GM21576 (cell line): Measurements from ENCODE around the gene WDR90.
A peak's percentile ranks its signal among the peaks of the same experiment; 100 is the strongest.

ENCODE experiments used
- ATAC-seq: cut with Tn5 transposase; IDR thresholded peaks from one replicate; pipeline ENCODE4 v1.9.1; 2021; ENCODE audit warnings: mild to moderate bottlenecking, moderate library complexity; ENCODE audit not compliant: unreplicated experiment

Gene WDR90

GRCh38 chr16:658679-659571 lies 9.8 kb downstream of the WDR90 start:
- ATAC-seq: no peak

DNA sequence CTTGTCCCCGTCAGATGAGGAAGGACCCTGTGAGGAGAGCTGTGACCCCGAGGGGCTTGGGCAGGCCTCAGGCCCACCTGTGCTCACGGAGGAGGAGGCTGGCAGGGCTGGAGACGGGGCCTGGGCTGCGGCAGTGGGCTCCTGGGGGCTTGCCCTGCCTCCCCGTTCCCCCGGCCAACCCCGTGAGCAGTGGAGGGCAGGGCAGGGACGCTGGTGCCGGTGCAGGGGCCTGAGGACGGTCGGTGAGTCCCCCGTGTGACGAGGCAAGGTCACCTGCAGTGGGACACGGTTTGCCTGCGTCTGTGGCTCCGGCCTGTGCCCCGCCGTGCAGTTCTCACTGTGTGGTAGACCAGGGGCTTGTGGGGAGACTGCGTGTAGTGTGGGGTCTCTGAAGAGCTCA lies 10.5 kb downstream of the WDR90 start:
- no peak for ATAC-seq

GRCh38 chr16:660132-660458 lies 10.9 kb downstream of the WDR90 start:
- no peak for ATAC-seq

GRCh38 chr16:660459-661183 lies 11.5 kb downstream of the WDR90 start:
- peak; percentile 42 for ATAC-seq

DNA sequence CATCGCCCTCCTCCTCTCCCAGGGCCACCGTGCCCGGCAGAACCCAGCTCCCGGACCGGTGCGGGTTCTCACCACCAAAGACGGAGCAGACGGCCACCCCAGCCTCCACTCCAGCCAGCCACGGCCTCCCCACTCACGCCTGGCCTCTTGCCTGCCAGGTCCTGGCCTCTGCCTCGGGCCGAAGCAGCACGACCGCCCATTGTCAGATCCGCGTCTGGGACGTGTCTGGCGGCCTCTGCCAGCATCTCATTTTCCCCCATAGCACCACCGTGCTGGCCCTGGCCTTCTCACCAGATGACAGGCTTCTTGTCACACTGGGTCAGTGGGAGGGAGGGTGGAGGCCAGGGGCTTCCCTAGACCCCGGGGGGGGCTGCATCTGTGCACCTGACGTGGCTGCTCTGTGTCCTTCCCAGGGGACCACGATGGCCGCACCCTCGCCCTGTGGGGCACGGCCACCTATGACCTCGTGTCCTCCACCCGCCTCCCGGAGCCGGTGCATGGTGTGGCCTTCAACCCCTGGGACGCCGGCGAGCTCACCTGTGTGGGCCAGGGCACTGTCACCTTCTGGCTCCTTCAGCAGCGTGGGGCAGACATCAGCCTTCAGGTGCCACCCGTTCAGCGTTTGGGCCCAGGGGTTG lies 12.1 kb downstream of the WDR90 start:
- ATAC-seq: peak; percentile 9

DNA sequence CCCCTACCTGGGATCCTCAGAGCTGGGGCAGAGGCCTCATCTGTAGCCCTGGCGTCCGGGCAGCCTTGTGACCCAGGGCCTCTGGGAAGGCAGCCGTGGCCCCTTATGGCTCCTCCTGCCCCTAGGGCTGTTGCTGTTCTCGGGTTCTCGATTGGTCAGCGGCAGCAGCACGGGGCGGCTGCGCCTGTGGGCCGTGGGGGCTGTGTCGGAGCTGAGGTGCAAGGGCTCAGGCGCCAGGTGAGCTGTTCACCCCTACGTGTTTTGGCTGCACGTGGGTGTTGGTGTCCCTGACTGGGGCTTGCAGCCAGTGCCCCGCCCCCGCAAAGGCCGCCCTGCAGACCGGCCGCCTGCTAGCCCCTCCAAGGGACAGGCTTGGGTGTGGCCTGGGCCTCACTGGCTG lies 12.9 kb downstream of the WDR90 start:
- no peak for ATAC-seq

- no peak for ATAC-seq
Observed at GRCh38 chr16:662597-662996, 13.4 kb downstream of the WDR90 start.

DNA sequence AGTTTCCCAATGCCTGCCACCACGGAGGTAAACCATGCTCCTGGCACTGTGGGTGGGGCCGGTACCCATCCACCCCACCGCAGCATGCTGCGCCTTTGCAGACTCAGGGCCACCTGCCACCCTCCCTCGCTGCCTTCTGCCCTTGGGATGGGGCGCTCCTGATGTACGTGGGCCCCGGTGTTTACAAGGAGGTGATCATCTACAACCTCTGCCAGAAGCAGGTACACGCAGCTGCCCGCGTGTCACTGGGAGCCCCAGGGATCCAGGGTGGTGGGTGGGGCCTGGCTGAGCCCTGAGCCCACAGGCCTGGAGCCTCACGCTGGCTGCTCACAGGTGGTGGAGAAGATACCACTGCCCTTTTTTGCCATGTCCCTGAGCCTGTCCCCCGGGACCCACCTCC lies 17.4 kb downstream of the WDR90 start:
- no peak for ATAC-seq

GRCh38 chr16:667113-667779 lies 18.1 kb downstream of the WDR90 start:
- no peak for ATAC-seq

DNA sequence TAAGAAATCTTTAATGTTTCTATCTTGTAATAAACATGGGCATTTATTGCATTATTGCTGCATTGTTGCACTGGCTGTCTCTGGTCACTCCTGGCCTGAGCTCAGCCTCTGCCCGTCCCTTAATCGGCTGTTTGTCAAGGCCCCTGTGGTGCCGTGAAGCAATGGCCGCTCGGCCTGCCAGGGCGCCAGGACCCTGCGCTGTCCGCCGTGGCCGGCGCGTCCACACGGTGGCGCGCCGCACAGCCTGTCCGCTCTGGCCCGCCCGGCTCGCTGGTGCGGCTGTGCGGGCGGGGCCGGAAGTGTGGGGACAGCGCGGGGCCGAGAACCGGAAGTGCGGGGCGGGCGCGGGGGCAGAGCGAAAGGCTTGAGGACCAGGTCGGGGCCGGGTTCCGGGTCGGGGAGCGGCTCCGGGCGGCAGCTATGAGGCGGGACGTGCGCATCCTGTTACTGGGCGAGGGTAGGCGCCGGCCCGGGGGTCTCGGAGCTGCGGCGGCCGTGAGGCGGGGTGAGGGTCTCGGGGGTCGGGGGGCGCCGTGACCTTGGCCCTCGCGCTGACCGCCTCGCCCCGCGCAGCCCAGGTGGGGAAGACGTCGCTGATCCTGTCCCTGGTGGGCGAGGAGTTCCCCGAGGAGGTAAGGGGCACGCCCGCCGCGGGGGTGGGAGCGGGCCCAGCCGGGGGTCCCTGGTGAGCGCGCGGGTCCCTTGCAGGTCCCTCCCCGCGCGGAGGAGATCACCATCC lies 18.8 kb downstream of the WDR90 start, which contains the start of gene RHOT2:
TSS of gene RHOT2 (plus strand) at position 353 of the 739 bp plus-strand sequence. CDS start at position 421, 68 bp downstream.
- ATAC-seq: peak; percentile 66

- ATAC-seq: no peak
Observed at GRCh38 chr16:668519-669171, 19.5 kb downstream of the WDR90 start.

DNA sequence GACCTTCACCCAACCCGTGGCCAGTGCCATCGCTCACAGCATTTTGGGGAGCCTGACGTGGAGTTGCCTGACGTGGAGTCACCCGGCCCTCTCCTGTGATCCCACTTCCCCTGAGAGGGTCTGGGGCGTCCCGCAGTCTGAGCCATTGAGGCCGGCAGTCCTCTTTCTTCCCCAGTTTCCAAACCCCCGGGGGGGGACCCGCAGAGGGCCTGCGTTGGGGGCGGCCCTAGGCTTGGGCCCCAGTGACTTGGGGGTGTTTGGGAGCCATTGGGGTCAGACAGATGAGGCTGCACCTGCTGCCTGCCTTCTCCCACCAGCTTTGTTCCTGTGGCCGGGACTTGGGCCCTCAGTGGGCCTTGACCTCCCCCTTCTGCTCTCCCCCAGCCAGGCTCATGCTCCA lies 20.5 kb downstream of the WDR90 start:
- no peak for ATAC-seq

- no peak for ATAC-seq
Observed at GRCh38 chr16:670485-671352, 21.6 kb downstream of the WDR90 start.

- no peak for ATAC-seq
Observed at GRCh38 chr16:671353-672131, 22.4 kb downstream of the WDR90 start.

GRCh38 chr16:672371-672770 lies 23.2 kb downstream of the WDR90 start:
- ATAC-seq: no peak

DNA sequence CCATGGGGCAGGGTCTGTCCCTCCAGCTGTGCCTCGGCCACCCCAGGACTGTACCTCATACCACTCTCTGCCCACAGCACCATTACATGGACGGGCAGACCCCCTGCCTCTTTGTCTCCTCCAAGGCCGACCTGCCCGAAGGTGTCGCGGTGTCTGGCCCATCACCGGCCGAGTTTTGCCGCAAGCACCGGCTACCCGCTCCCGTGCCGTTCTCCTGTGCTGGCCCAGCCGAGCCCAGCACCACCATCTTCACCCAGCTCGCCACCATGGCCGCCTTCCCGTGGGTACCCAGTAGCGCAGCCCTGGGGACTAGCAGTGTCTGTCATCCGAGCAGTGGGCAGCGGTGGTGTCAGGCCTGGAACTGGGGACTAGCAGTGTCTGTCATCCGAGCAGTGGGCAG lies 23.7 kb downstream of the WDR90 start:
- ATAC-seq: no peak

DNA sequence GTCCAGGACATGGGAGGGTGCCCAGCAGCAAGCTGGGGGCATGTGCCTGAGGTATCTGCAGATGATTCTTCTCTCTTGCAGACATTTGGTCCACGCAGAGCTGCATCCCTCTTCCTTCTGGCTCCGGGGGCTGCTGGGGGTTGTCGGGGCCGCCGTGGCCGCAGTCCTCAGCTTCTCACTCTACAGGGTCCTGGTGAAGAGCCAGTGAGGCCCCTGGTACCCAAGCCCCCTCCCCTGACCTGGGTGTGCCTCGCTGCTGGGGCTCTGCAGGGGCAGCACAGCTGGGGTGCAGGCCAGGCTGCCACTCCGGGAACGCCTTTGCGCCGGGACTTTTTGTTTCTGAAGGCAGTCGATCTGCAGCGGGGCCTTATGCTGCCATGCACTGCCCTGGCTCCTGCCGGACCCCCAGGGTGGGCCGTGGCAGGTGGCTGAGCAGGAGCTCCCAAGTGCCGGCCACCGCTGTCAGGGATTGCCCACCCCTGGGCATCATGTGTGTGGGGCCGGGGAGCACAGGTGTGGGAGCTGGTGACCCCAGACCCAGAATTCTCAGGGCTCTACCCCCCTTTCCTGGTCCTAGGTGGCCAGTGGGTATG lies 24.3 kb downstream of the WDR90 start:
- ATAC-seq: no peak
